ENCODE measurements around the gene FSD2. TPM values are rescaled to one million over a fixed set of nuclear protein-coding genes. Genes with fewer than 3 reads are reported as not detected.

Gene FSD2
- total and polyA plus RNA-seq, 2 experiments from 2014 or later, result 0.18 TPM; not detected in 1

- no peaks in the 10 kb centered on the region for H3K4me1 Mint-ChIP-seq
- no peaks in the 10 kb centered on the region for H3K9me3 Mint-ChIP-seq
- ATAC-seq (no peak), DNase-seq (ENCODE audit: low spot score) (no peak)
- Histone ChIP-seq H3K4me2 (no peak overlapping the region), H3K4me1 (ENCODE audit: insufficient read depth) (no peaks in the 10 kb centered on the region), H3K27ac (ENCODE audit: low read depth) (no peak overlapping the region), H4K20me1 (replicated peaks; ENCODE audit: insufficient read depth) (no peaks in the 10 kb centered on the region), H3K4me3 (no peak overlapping the region), H3K9me2 (ENCODE audit: insufficient read depth) (no peaks in the 10 kb centered on the region; the same call in 1 of the 2 replicates), H3K36me3 (ENCODE audit: insufficient read depth) (no peaks in the 10 kb centered on the region), H3F3A (replicated peaks; ENCODE audit: low read depth) (no peaks in the 10 kb centered on the region), H3K79me2 (replicated peaks; ENCODE audit: insufficient read depth) (no peaks in the 10 kb centered on the region), H2AFZ (no peak overlapping the region), H3K27me3 (ENCODE audit: insufficient read depth) (no peaks in the 10 kb centered on the region)
- H3K36me3 Mint-ChIP-seq (ENCODE audit: low read depth), result no peaks in the 10 kb centered on the region
- no peak overlapping the region for H3K27ac Mint-ChIP-seq
- TF ChIP-seq STAT1 (IDR thresholded peaks at IDR 0.05; ENCODE audit: unreplicated experiment) (no peak), ZNF331 (CRISPR knock-in tag; IDR thresholded peaks at IDR 0.05; ENCODE audit: low read depth) (no peak), EZH2phosphoT487 (IDR thresholded peaks at IDR 0.05; ENCODE audit: unreplicated experiment) (no peak), POLR2AphosphoS5 (IDR thresholded peaks at IDR 0.05; ENCODE audit: low read depth) (no peak), ZNF114 (CRISPR knock-in tag; IDR thresholded peaks at IDR 0.05) (no peak), JUNB (IDR thresholded peaks at IDR 0.05; ENCODE audit: unreplicated experiment) (no peak), CTCF (conservative IDR thresholded peaks at IDR 0.05; ENCODE audit: low read depth in 2 of 2) (no peak), EZH2 (IDR thresholded peaks at IDR 0.05; ENCODE audit: low read depth, unreplicated experiment) (no peak), ETS1 (IDR thresholded peaks at IDR 0.05) (no peak), NANOG (IDR thresholded peaks at IDR 0.05; ENCODE audit: borderline replicate concordance) (no peak), REST (IDR thresholded peaks at IDR 0.05; ENCODE audit: unreplicated experiment) (no peak), ZNF462 (CRISPR knock-in tag; IDR thresholded peaks at IDR 0.05) (no peak), CREB1 (CRISPR knock-in tag; IDR thresholded peaks at IDR 0.05; ENCODE audit: low read depth) (no peak)
- H3K27me3 Mint-ChIP-seq (ENCODE audit: insufficient read depth, low read depth, poor library complexity), result peaks cover 2% of the 10 kb centered on the region
- H3K4me3 Mint-ChIP-seq, result no peak overlapping the region
Measured at GRCh38 chr15:82788496-82788895, 17.4 kb downstream of the FSD2 start.

Measured in GM23338 (cell line).